Measurements from ENCODE around the gene ATF1. TPM values are rescaled to one million over a fixed set of nuclear protein-coding genes. Genes with fewer than 3 reads are reported as not detected.

ATF1 gene
- polyA plus RNA-seq, 1 of the 3 experiments (the other 2 are of a cell fraction): 34.2 TPM

GRCh38 chr12:50778663-50779590 is 15.0 kb downstream of the ATF1 start:
- Histone ChIP-seq H3K9ac (no peak overlapping the region), H3K4me2 (no peak overlapping the region), H3K27ac (ENCODE audit: low read depth in 2 of 2, low read length in 1 of 2) (no peak overlapping the region), H3K36me3 (replicated peaks in 1 of 2; ENCODE audit: control insufficient read depth in 1 of 2, insufficient read depth in 2 of 2, low read length in 1 of 2) (peaks cover 0 to 14% of the 10 kb centered on the region in 2 experiments), H3K79me2 (ENCODE audit: insufficient read depth) (peaks cover 81% of the 10 kb centered on the region), H3K9me2 (no peaks in the 10 kb centered on the region), H3K4me1 (ENCODE audit: control insufficient read depth in 1 of 2, insufficient read depth in 2 of 2, low read depth in 1 of 2, low read length in 1 of 2) (no peaks in the 10 kb centered on the region), H3K4me3 (ENCODE audit: low read depth in 2 of 2, low read length in 1 of 2) (no peak overlapping the region), H4K20me1 (ENCODE audit: insufficient read depth) (peaks cover 6% of the 10 kb centered on the region; the same call in 1 of the 2 replicates), H3K27me3 (ENCODE audit: insufficient read depth) (no peaks in the 10 kb centered on the region), H3F3A (replicated peaks; ENCODE audit: insufficient read depth) (no peaks in the 10 kb centered on the region), H2AFZ (ENCODE audit: low read depth) (no peak overlapping the region), H3K9me3 (no peaks in the 10 kb centered on the region)
- ChIA-PET POLR2A (no interaction called here), CTCF (interaction anchor here (0.9 to 1.6 kb wide), 3 partner anchors 11 to 16 kb away, joined by 3 to 8 read pairs (median 4); no protein-coding TSS in a partner anchor)
- no peak for DNase-seq
- WGBS (ENCODE audit: low lambda C conversion rate): 95% methylated on average over 8 of the region's 8 CpGs
- no peak for TF ChIP-seq TAF1 (IDR thresholded peaks at IDR 0.05; ENCODE audit: borderline replicate concordance, low read depth, low read length)
- no peak for TF ChIP-seq FOXJ3 (CRISPR knock-in tag; IDR thresholded peaks at IDR 0.05)
- TF ChIP-seq NFIC (IDR thresholded peaks at IDR 0.05; ENCODE audit: borderline replicate concordance): no peak
- TF ChIP-seq PBX3 (IDR thresholded peaks at IDR 0.05): no peak
- no peak for TF ChIP-seq ELF1 (IDR thresholded peaks at IDR 0.05)
- TF ChIP-seq REST (IDR thresholded peaks at IDR 0.05; ENCODE audit: low read depth, low read length): no peak
- TF ChIP-seq JUND (IDR thresholded peaks at IDR 0.05): no peak
- no peak for TF ChIP-seq MAX (IDR thresholded peaks at IDR 0.05; ENCODE audit: low read depth)
- no peak for TF ChIP-seq YY1 (IDR thresholded peaks at IDR 0.05; ENCODE audit: low read depth)
- no peak for TF ChIP-seq RCOR1 (IDR thresholded peaks at IDR 0.05; ENCODE audit: low read length)
- no peak for TF ChIP-seq EZH2phosphoT487 (IDR thresholded peaks at IDR 0.05; ENCODE audit: borderline replicate concordance, low read depth)
- TF ChIP-seq, protein P1, sequence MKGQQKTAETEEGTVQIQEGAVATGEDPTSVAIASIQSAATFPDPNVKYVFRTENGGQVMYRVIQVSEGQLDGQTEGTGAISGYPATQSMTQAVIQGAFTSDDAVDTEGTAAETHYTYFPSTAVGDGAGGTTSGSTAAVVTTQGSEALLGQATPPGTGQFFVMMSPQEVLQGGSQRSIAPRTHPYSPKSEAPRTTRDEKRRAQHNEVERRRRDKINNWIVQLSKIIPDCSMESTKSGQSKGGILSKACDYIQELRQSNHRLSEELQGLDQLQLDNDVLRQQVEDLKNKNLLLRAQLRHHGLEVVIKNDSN (IDR thresholded peaks at IDR 0.05; ENCODE audit: borderline replicate concordance, low read depth): no peak
- no peak for TF ChIP-seq SIN3A (IDR thresholded peaks at IDR 0.05; ENCODE audit: borderline replicate concordance, low read depth, low read length)
- TF ChIP-seq TEAD4 (IDR thresholded peaks at IDR 0.05; ENCODE audit: borderline replicate concordance, insufficient read depth): no peak
- TF ChIP-seq GABPA (IDR thresholded peaks at IDR 0.05; ENCODE audit: low read depth): no peak
